Loucy (cell line): ENCODE measurements around the gene ELL.

ENCODE experiments used
- H2AFZ ChIP-seq: fragments of 200-600 bp; sonication (generic); 2 replicates; pipeline ENCODE4 v1.6.0; 2016; ENCODE audit warnings: antibody characterized with exemption, mild to moderate bottlenecking, low read length, moderate library complexity
- H3F3A ChIP-seq: fragments of 200-600 bp; 2 replicates; pipeline ENCODE4 v1.6.0; 2016; ENCODE audit warnings: antibody characterized with exemption, low read depth, mild to moderate bottlenecking
- H3K27me3 ChIP-seq: fragments of 200-600 bp; sonication (generic); 2 replicates; pipeline ENCODE4 v1.6.1; 2014; ENCODE audit warnings: low read length, mild to moderate bottlenecking; ENCODE audit not compliant: insufficient read depth, poor library complexity, severe bottlenecking
- H3K36me3 ChIP-seq: fragments of 200-600 bp; sonication (generic); 2 replicates; pipeline ENCODE4 v1.6.1; 2016; ENCODE audit warnings: low read length; ENCODE audit not compliant: insufficient read depth
- H3K4me1 ChIP-seq: fragments of 200-600 bp; sonication (generic); 2 replicates; pipeline ENCODE4 v1.5.1; 2014; ENCODE audit warnings: low read length, mild to moderate bottlenecking; ENCODE audit not compliant: insufficient read depth, poor library complexity, severe bottlenecking
- H3K4me2 ChIP-seq: fragments of 200-600 bp; sonication (generic); 2 replicates; pipeline ENCODE4 v1.6.0; 2014; ENCODE audit warnings: antibody characterized with exemption, low read length, low read depth, mild to moderate bottlenecking; ENCODE audit not compliant: poor library complexity, severe bottlenecking
- H3K4me3 ChIP-seq: fragments of 200-600 bp; sonication (generic); 2 replicates; pipeline ENCODE4 v1.5.1; 2014; ENCODE audit warnings: low read length, mild to moderate bottlenecking, mixed read lengths; ENCODE audit not compliant: poor library complexity, severe bottlenecking
- H3K79me2 ChIP-seq: fragments of 200-600 bp; sonication (generic); 2 replicates; pipeline ENCODE4 v1.6.1; 2014; ENCODE audit warnings: low read length; ENCODE audit not compliant: insufficient read depth
- H3K9ac ChIP-seq: fragments of 200-600 bp; sonication (generic); 2 replicates; pipeline ENCODE4 v1.6.0; 2014; ENCODE audit warnings: mild to moderate bottlenecking, low read depth, low read length, moderate library complexity; ENCODE audit not compliant: poor library complexity, severe bottlenecking
- H3K9me2 ChIP-seq: fragments of 200-600 bp; sonication (generic); replicated peaks from 2 replicates; pipeline ENCODE4 v1.6.1; 2016; ENCODE audit warnings: low read depth, low read length, mixed read lengths
- H3K9me3 ChIP-seq: fragments of 200-600 bp; sonication (generic); 2 replicates; pipeline ENCODE4 v1.6.1; 2014; ENCODE audit warnings: mild to moderate bottlenecking, antibody characterized with exemption, low read length, low read depth; ENCODE audit not compliant: insufficient read depth
- H4K20me1 ChIP-seq: fragments of 200-600 bp; sonication (generic); 2 replicates; pipeline ENCODE4 v1.6.0; 2014; ENCODE audit warnings: antibody characterized with exemption, low read length, mild to moderate bottlenecking; ENCODE audit not compliant: insufficient read depth, poor library complexity, severe bottlenecking
- EZH2phosphoT487 ChIP-seq: fragments of 200-600 bp; IDR thresholded peaks from 2 replicates; pipeline ENCODE4 v1.6.1; 2018; ENCODE audit warnings: antibody characterized with exemption, mild to moderate bottlenecking, moderate library complexity, borderline replicate concordance
- TF ChIP-seq, protein P1 (sequence below): fragments of 200-600 bp; sonication (generic); conservative IDR thresholded peaks from 2 replicates; pipeline ENCODE4 v1.5.1; 2014; ENCODE audit warnings: mild to moderate bottlenecking, antibody characterized with exemption, low read length

Gene ELL

DNA sequence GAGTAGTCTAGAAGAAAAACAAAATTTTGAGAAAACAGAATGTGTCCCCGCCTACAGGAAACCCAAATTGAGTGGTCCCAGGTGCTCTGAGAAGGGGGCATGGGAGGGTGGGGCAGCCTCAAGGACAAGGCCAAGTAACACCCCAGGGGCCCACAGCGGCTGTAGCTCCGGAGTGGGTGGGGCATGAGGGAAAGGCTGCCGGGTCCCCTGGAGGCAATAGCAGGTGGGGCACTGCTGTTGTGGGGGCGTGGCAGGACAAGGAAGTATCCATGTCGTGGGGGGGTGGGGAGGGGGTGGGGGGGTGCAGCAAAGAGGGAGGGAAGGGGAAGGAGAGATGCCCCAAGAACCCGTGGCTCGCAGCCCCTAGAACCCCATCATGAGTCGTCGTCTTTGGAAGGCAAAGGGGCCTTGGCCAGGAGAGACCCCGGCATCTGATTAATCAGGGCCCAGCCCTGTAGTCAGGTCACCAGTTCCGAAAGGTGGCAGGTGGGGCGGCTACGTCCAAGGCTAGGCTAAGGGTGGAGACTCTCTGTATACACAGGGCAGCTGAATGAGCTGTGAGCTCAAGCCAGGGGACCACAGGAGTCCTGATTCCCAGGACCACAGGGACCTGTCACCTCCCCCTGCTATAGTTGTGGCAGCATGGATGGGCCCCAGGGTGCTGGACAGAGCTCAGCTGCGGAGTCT lies 76.5 kb downstream of the ELL start:
- peaks cover 52% of the 10 kb centered on the region; the same call in 1 of the 2 replicates for H3K36me3 ChIP-seq
- no peaks in the 10 kb centered on the region for H3K4me1 ChIP-seq
- no peaks in the 10 kb centered on the region for H3F3A ChIP-seq
- no peaks in the 10 kb centered on the region for H3K9me2 ChIP-seq
- no peak overlapping the region for H3K4me3 ChIP-seq
- no peak overlapping the region for H3K4me2 ChIP-seq
- no peaks in the 10 kb centered on the region for H3K9me3 ChIP-seq
- no peaks in the 10 kb centered on the region for H3K79me2 ChIP-seq
- TF ChIP-seq, protein P1, sequence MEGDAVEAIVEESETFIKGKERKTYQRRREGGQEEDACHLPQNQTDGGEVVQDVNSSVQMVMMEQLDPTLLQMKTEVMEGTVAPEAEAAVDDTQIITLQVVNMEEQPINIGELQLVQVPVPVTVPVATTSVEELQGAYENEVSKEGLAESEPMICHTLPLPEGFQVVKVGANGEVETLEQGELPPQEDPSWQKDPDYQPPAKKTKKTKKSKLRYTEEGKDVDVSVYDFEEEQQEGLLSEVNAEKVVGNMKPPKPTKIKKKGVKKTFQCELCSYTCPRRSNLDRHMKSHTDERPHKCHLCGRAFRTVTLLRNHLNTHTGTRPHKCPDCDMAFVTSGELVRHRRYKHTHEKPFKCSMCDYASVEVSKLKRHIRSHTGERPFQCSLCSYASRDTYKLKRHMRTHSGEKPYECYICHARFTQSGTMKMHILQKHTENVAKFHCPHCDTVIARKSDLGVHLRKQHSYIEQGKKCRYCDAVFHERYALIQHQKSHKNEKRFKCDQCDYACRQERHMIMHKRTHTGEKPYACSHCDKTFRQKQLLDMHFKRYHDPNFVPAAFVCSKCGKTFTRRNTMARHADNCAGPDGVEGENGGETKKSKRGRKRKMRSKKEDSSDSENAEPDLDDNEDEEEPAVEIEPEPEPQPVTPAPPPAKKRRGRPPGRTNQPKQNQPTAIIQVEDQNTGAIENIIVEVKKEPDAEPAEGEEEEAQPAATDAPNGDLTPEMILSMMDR: no peak
- no peak for TF ChIP-seq EZH2phosphoT487
- no peaks in the 10 kb centered on the region for H4K20me1 ChIP-seq
- H3K9ac ChIP-seq: no peak overlapping the region
- no peaks in the 10 kb centered on the region for H3K27me3 ChIP-seq
- no peak overlapping the region for H2AFZ ChIP-seq

DNA sequence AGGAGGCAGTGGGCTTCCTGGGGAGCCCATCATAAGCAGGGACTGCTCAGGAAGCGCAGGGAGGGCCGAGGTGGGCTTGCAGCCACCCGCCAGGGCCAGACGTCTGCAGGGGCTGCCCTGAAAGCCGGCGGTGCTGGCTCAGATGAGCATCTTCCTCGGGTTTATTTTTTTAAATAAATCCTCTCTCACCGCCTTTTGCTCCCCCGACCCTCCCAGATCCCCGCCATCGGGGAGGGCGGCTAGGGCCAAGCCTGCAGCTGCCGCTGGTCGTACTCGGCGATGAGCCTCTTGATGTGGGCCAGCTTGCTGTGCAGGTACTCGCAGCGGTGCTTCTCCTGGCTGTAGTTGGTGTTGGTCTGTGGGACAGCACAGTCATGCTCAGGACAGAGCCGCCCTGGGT lies 77.4 kb downstream of the ELL start:
- peaks cover 44% of the 10 kb centered on the region; the same call in 1 of the 2 replicates for H3K36me3 ChIP-seq
- H4K20me1 ChIP-seq: no peaks in the 10 kb centered on the region

DNA sequence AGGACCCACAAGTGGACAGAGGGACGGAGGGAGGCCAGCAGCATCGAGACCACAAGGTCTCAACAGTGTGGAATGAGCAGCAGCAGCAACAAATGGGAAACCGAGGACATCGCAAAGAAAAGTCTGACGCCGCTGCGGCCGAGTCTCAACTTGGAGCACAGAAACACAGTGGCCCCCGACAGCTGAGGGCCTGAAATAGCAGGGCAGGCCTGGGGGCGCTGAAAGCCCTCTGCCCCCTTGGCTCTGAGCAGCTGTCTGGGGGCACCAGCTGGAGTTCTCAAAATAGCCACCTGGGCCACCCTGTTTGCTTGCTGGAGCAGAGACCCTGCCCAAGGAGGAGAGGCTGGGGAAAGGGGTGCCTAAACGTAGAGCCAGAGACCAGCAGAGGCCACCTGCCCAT lies 78.0 kb downstream of the ELL start:
- peaks cover 8% of the 10 kb centered on the region; the same call in 1 of the 2 replicates for H3F3A ChIP-seq
- H3K4me3 ChIP-seq: no peak overlapping the region
- no peak for TF ChIP-seq EZH2phosphoT487
- TF ChIP-seq, protein P1: no peak
- peaks cover 37% of the 10 kb centered on the region; the same call in 1 of the 2 replicates for H3K36me3 ChIP-seq
- no peaks in the 10 kb centered on the region for H3K79me2 ChIP-seq
- no peaks in the 10 kb centered on the region for H3K27me3 ChIP-seq
- no peaks in the 10 kb centered on the region for H4K20me1 ChIP-seq
- H3K4me1 ChIP-seq: no peaks in the 10 kb centered on the region
- H3K4me2 ChIP-seq: no peak overlapping the region
- no peaks in the 10 kb centered on the region for H3K9me3 ChIP-seq
- no peak overlapping the region for H2AFZ ChIP-seq
- H3K9me2 ChIP-seq: no peaks in the 10 kb centered on the region
- no peak overlapping the region for H3K9ac ChIP-seq

More for the DNA sequence above, 77.4 kb downstream of the ELL start:
- no peaks in the 10 kb centered on the region for H3K27me3 ChIP-seq
- H3F3A ChIP-seq: peaks cover 4% of the 10 kb centered on the region; the same call in 1 of the 2 replicates
- no peak for TF ChIP-seq EZH2phosphoT487
- TF ChIP-seq, protein P1: no peak
- H3K9me2 ChIP-seq: no peaks in the 10 kb centered on the region
- H3K4me3 ChIP-seq: no peak overlapping the region
- H3K4me2 ChIP-seq: no peak overlapping the region
- no peak overlapping the region for H3K9ac ChIP-seq
- no peaks in the 10 kb centered on the region for H3K79me2 ChIP-seq
- H3K9me3 ChIP-seq: no peaks in the 10 kb centered on the region
- H3K4me1 ChIP-seq: no peaks in the 10 kb centered on the region
- no peak overlapping the region for H2AFZ ChIP-seq
